OCI-LY7 (cell line): ENCODE measurements around the gene CALU.

ENCODE experiments used
- CTCF ChIP-seq: fragments of 200-600 bp; sonication (generic); conservative IDR thresholded peaks from 2 replicates; pipeline ENCODE4 v1.5.1; 2014; ENCODE audit warnings: mild to moderate bottlenecking, antibody characterized with exemption, low read length, moderate library complexity, mixed read lengths
- EZH2phosphoT487 ChIP-seq: fragments of 200-600 bp; sonication (generic); IDR thresholded peaks from 2 replicates; pipeline ENCODE4 v1.6.1; 2018; ENCODE audit warnings: low read depth, borderline replicate concordance, mild to moderate bottlenecking, mixed run types, antibody characterized with exemption, low read length, moderate library complexity, mixed read lengths

GRCh38 chr7:128804484-128804883, 65.3 kb downstream of the CALU start:
- TF ChIP-seq CTCF (no peak), EZH2phosphoT487 (no peak)
